Endothelial cell of umbilical vein (primary cell): Measurements from ENCODE around the gene DCTN4. TPM values are rescaled to one million over a fixed set of nuclear protein-coding genes. Genes with fewer than 3 reads are reported as not detected.

Experiments used
- BruUV-seq: library from RNA; stranded (reverse); fragments of 400-500 nt; replicated peaks from 2 replicates; lab custom pipeline; 2021; lab: Mats Ljungman, UMichigan
- CTCF ChIA-PET: fragments of 300-600, 350-600 bp; sonication (Branson Sonifier 250); formaldehyde crosslinking; loops from one replicate; lab custom pipeline; 2021; ENCODE audit warnings: antibody characterized with exemption, inconsistent platforms; lab: Charles Lee
- POLR2A ChIA-PET: fragments of 300-600, 350-600 bp; sonication (Branson Sonifier 250); formaldehyde crosslinking; loops from one replicate; lab custom pipeline; 2021; ENCODE audit warnings: antibody characterized with exemption, inconsistent platforms; lab: Charles Lee
- DNase-seq: peaks from one replicate; pipeline ENCODE4 v3.0.0-alpha.2; 2011; ENCODE audit warnings: low read depth, low spot score
- FAIRE-seq: peaks from 2 replicates; lab custom pipeline; 2011; peaks lifted over from hg19 to GRCh38; lab: Jason Lieb, UNC
- H2AFZ ChIP-seq: 2 replicates; pipeline ENCODE4 v1.6.0; 2012; ENCODE audit warnings: low read depth, low read length, control low read depth, inconsistent platforms
- H3K27ac ChIP-seq: 2 replicates; pipeline ENCODE4 v1.5.1; 2011; ENCODE audit warnings: low read depth, mild to moderate bottlenecking, control low read depth, low read length, moderate library complexity; ENCODE audit not compliant: insufficient read depth
- H3K27me3 ChIP-seq, 2 experiments: 2 replicates each; pipeline versions ENCODE4 v1.6.0 to v1.6.1; 2011; ENCODE audit warnings: low read length in 2 of 2, mixed read lengths in 1 of 2; ENCODE audit not compliant: control insufficient read depth in 2 of 2, insufficient read depth in 2 of 2
- H3K36me3 ChIP-seq, 2 experiments: 2 replicates in 1 of 2; 3 replicates in 1 of 2; pipeline ENCODE4 v1.5.1; 2011; ENCODE audit warnings: low read length in 2 of 2, mild to moderate bottlenecking in 1 of 2, moderate library complexity in 1 of 2; ENCODE audit not compliant: control insufficient read depth in 2 of 2, insufficient read depth in 2 of 2; ENCODE audit errors: extremely low read depth in 1 of 2
- H3K4me1 ChIP-seq: 3 replicates; pipeline ENCODE4 v1.5.1; 2011; ENCODE audit warnings: mild to moderate bottlenecking, low read length; ENCODE audit not compliant: control insufficient read depth, insufficient read depth; ENCODE audit errors: extremely low read depth
- H3K4me2 ChIP-seq: 2 replicates; pipeline ENCODE4 v1.6.1; 2011; ENCODE audit warnings: low read length, control low read depth, mixed read lengths; ENCODE audit not compliant: insufficient read depth
- H3K4me3 ChIP-seq, 3 experiments: fragments of 200-600 bp in 1 of 3; sonication (generic), shearing (Covaris generic) in 1 of 3; replicated peaks in 1 of 3; 2 replicates each; pipeline ENCODE4 v1.5.1; 2011 to 2016; ENCODE audit warnings: control low read depth in 3 of 3, low read length in 3 of 3, mild to moderate bottlenecking in 2 of 3, inconsistent platforms in 1 of 3, low read depth in 1 of 3, moderate library complexity in 1 of 3; ENCODE audit not compliant: insufficient read depth in 1 of 3
- H3K79me2 ChIP-seq: 2 replicates; pipeline ENCODE4 v1.6.0; 2012; ENCODE audit warnings: low read length, inconsistent platforms; ENCODE audit not compliant: control insufficient read depth, insufficient read depth
- H3K9ac ChIP-seq: replicated peaks from 2 replicates; pipeline ENCODE3; 2011; ENCODE audit warnings: low read length, control low read depth; ENCODE audit not compliant: insufficient read depth; ENCODE audit errors: extremely low read depth
- H3K9me1 ChIP-seq: replicated peaks from 3 replicates; pipeline ENCODE4 v1.6.0; 2011; ENCODE audit warnings: mild to moderate bottlenecking, low read length; ENCODE audit not compliant: control insufficient read depth, insufficient read depth; ENCODE audit errors: extremely low read depth
- H3K9me3 ChIP-seq: replicated peaks from 2 replicates; pipeline ENCODE4 v1.5.1; 2012; ENCODE audit warnings: low read length, inconsistent platforms; ENCODE audit not compliant: control insufficient read depth, insufficient read depth
- H4K20me1 ChIP-seq: replicated peaks from 2 replicates; pipeline ENCODE3; 2011; ENCODE audit warnings: mild to moderate bottlenecking, low read length; ENCODE audit not compliant: control insufficient read depth, insufficient read depth; ENCODE audit errors: extremely low read depth
- EZH2 ChIP-seq: IDR thresholded peaks from 2 replicates; pipeline ENCODE4 v1.6.1; 2012; ENCODE audit warnings: borderline replicate concordance, low read depth, mild to moderate bottlenecking, moderate library complexity, low read length, inconsistent platforms; ENCODE audit not compliant: severe bottlenecking
- FOS ChIP-seq: IDR thresholded peaks from 2 replicates; pipeline ENCODE4 v1.6.1; 2011; ENCODE audit warnings: mild to moderate bottlenecking, low read length, moderate library complexity, borderline replicate concordance; ENCODE audit not compliant: insufficient read depth
- GATA2 ChIP-seq: IDR thresholded peaks from 2 replicates; pipeline ENCODE4 v1.7.0; 2011; ENCODE audit warnings: low read depth, mild to moderate bottlenecking, moderate library complexity, mixed read lengths, low read length; ENCODE audit not compliant: insufficient read length, insufficient read depth
- JUN ChIP-seq: IDR thresholded peaks from 2 replicates; pipeline ENCODE4 v1.6.1; 2011; ENCODE audit warnings: borderline replicate concordance, low read depth; ENCODE audit not compliant: insufficient read length, insufficient read depth
- MYC ChIP-seq: IDR thresholded peaks from one replicate; pipeline ENCODE4 v1.6.1; 2011; ENCODE audit warnings: mild to moderate bottlenecking, low read depth, low read length
- POLR2A ChIP-seq: IDR thresholded peaks from 2 replicates; pipeline ENCODE4 v1.6.1; 2012; ENCODE audit warnings: low read depth, mild to moderate bottlenecking, control low read depth, low read length
- POLR2AphosphoS5 ChIP-seq: IDR thresholded peaks from 2 replicates; pipeline ENCODE4 v1.6.1; 2012; ENCODE audit warnings: low read depth, mild to moderate bottlenecking, control low read depth, low read length, moderate library complexity; ENCODE audit not compliant: insufficient read depth
- dilution Hi-C: fragments of 300-500 bp; cut with MboI; formaldehyde crosslinking; loops from one replicate; pipeline ENCODE4 v1.15.0; 2019; ENCODE audit warnings: low sequenced_read_pairs; ENCODE audit not compliant: extremely low pct_ligation_motif_present
- intact Hi-C: fragments of 100-400 bp; cut with micrococcal nuclease; formaldehyde crosslinking; loops from one replicate; pipeline ENCODE4 v1.10.0; 2022
- polyA plus RNA-seq, 4 experiments: library from polyadenylated mRNA; depleted of rRNA in 3 of 4; stranded (reverse) in 3 of 4; unstranded in 1 of 4; fragments of >200 nt; gene quantifications; 2 replicates each; pipeline versions ENCODE4 v1.2.1 to v1.2.3, GENCODE V29; 2011 to 2012; ENCODE audit warnings: missing spikeins in 1 of 4
- total RNA-seq: library from RNA; stranded (reverse); gene quantifications from 2 replicates; pipeline ENCODE4 v1.2.3, GENCODE V29; 2021
- TF ChIP-seq, protein P1 (sequence below), 2 donors: IDR thresholded peaks; 1 replicate in 1 of 2; 2 replicates in 1 of 2; pipeline ENCODE4 v1.5.1; 2011; ENCODE audit warnings: low read length in 2 of 2, mild to moderate bottlenecking in 2 of 2, moderate library complexity in 2 of 2, control low read depth in 1 of 2, inconsistent platforms in 1 of 2, low read depth in 1 of 2; ENCODE audit not compliant: insufficient read depth in 1 of 2; ENCODE audit errors: extremely low read depth in 1 of 2
- TF ChIP-seq, protein P2 (sequence below): IDR thresholded peaks from 2 replicates; pipeline ENCODE4 v1.6.1; 2011; ENCODE audit not compliant: insufficient read depth, insufficient read length

Gene DCTN4
- total and polyA plus RNA-seq, 2 donors (not counting 3 experiments of a cell fraction or from before 2014, with no cell fraction given) = 22.4 to 47.3 TPM

DNA sequence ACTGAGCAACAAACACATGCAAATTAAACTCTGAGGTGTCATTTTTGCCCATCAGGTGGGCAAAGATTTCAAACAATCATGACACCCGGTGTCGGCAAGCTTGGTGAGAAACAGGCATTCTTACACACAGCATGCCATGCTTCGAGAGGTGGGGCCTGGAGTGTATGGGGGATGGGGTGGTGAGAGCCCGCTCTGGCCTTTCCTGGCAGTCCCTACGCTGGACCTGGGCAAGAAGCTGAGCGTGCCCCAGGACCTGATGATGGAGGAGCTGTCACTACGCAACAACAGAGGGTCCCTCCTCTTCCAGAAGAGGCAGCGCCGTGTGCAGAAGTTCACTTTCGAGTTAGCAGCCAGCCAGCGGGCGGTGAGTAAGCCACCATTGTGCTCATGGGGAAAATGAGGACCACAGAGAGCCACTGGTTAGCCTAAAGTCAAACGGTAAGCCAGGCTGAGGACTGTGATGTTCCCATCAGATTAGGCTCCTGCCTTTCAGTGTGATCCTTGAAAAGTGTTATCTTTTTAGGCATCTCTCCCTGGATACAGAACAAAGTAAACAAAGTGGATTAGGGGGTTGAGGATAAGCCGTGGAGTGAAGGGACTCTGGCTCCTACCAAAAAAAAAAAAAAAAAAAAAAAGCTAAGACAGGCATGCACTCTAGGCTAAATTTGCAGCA, 88.4 kb downstream of the DCTN4 start:
- H4K20me1 ChIP-seq = no peaks in the 10 kb centered on the region
- peaks cover 12% of the 10 kb centered on the region in 2 experiments for H3K27me3 ChIP-seq
- H3K9ac ChIP-seq = no peak overlapping the region
- H3K4me1 ChIP-seq = peaks cover 13% of the 10 kb centered on the region
- CTCF ChIA-PET = no interaction called here
- POLR2A ChIA-PET = interaction anchor here (0.5 kb wide), 1 partner anchor 8 kb away, joined by 3 read pairs; no protein-coding TSS in a partner anchor
- BruUV-seq = no TSS peak
- no peaks in the 10 kb centered on the region for H3K9me1 ChIP-seq
- H2AFZ ChIP-seq = no peak overlapping the region
- FAIRE-seq = no peak
- intact Hi-C loops (no loop called here), dilution Hi-C loops (no loop called here)
- H3K79me2 ChIP-seq = no peaks in the 10 kb centered on the region
- no peaks in the 10 kb centered on the region for H3K9me3 ChIP-seq
- H3K4me2 ChIP-seq = no peak overlapping the region
- H3K27ac ChIP-seq = no peak overlapping the region
- DNase-seq = no peak
- no peaks in the 10 kb centered on the region for H3K36me3 ChIP-seq
- H3K4me3 ChIP-seq = no peak overlapping the region
- TF ChIP-seq MYC (no peak), JUN (no peak), POLR2AphosphoS5 (no peak), EZH2 (no peak), FOS (no peak), GATA2 (no peak), POLR2A (no peak)
- TF ChIP-seq, protein P1, sequence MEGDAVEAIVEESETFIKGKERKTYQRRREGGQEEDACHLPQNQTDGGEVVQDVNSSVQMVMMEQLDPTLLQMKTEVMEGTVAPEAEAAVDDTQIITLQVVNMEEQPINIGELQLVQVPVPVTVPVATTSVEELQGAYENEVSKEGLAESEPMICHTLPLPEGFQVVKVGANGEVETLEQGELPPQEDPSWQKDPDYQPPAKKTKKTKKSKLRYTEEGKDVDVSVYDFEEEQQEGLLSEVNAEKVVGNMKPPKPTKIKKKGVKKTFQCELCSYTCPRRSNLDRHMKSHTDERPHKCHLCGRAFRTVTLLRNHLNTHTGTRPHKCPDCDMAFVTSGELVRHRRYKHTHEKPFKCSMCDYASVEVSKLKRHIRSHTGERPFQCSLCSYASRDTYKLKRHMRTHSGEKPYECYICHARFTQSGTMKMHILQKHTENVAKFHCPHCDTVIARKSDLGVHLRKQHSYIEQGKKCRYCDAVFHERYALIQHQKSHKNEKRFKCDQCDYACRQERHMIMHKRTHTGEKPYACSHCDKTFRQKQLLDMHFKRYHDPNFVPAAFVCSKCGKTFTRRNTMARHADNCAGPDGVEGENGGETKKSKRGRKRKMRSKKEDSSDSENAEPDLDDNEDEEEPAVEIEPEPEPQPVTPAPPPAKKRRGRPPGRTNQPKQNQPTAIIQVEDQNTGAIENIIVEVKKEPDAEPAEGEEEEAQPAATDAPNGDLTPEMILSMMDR (IDR thresholded peaks at IDR 0.05; ENCODE audit: extremely low read depth in 1 of 2, insufficient read depth in 1 of 2, low read depth in 1 of 2, low read length in 2 of 2) = no peak
- TF ChIP-seq, protein P2, sequence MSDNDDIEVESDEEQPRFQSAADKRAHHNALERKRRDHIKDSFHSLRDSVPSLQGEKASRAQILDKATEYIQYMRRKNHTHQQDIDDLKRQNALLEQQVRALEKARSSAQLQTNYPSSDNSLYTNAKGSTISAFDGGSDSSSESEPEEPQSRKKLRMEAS = no peak
